Muscle layer of duodenum (tissue), 2 donors: ENCODE results near the gene HHAT.

Experiments
- H3K27ac ChIP-seq: one replicate; pipeline ENCODE4 v1.7.0; 2013; ENCODE audit warnings: mild to moderate bottlenecking, low read length
- H3K27me3 ChIP-seq: one replicate; pipeline ENCODE4 v1.7.0; 2013; ENCODE audit warnings: low read depth, mild to moderate bottlenecking, control low read depth, low read length
- H3K36me3 ChIP-seq, 2 donors: one replicate each; pipeline ENCODE4 v1.7.0; 2013; ENCODE audit warnings: low read length in 2 of 2, control low read depth in 1 of 2, mild to moderate bottlenecking in 1 of 2; ENCODE audit not compliant: insufficient read depth in 2 of 2, control insufficient read depth in 1 of 2
- H3K4me1 ChIP-seq, 2 donors: one replicate each; pipeline ENCODE4 v1.7.0; 2013; ENCODE audit warnings: low read length in 2 of 2, mild to moderate bottlenecking in 2 of 2, control low read depth in 1 of 2, moderate library complexity in 1 of 2; ENCODE audit not compliant: insufficient read depth in 2 of 2, control insufficient read depth in 1 of 2
- H3K4me3 ChIP-seq, 2 donors: one replicate each; pipeline ENCODE4 v1.7.0; 2013; ENCODE audit warnings: low read length in 2 of 2, low read depth in 1 of 2, mild to moderate bottlenecking in 1 of 2
- H3K9me3 ChIP-seq, 2 donors: one replicate each; pipeline ENCODE4 v1.7.0; 2013; ENCODE audit warnings: low read length in 2 of 2, control low read depth in 1 of 2, mild to moderate bottlenecking in 1 of 2; ENCODE audit not compliant: control insufficient read depth in 1 of 2
- donor health status: healthy.

The HHAT gene

DNA sequence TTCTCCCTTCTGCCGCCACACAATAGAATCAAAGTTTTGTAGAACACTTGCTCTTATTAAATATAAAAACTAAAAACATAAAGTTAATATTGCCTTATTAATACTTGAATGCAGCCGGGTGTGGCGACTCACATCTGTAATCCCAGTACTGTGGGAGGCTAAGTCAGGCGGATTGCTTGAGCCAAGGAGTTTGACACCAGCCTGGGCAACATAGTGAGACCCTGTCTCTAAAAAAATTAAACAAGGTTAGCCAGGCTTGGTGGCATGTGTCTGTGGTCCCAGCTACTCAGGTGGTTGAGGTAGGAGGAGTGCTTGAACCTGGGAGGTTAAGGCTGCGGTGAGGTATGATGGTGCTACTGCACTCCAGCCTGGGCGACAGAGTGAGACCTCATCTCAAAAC lies 13.2 kb upstream of the HHAT start:
- peaks cover 0 to 6% of the 10 kb centered on the region in 2 donors for H3K4me1 ChIP-seq
- no peak overlapping the region for H3K27ac ChIP-seq

DNA sequence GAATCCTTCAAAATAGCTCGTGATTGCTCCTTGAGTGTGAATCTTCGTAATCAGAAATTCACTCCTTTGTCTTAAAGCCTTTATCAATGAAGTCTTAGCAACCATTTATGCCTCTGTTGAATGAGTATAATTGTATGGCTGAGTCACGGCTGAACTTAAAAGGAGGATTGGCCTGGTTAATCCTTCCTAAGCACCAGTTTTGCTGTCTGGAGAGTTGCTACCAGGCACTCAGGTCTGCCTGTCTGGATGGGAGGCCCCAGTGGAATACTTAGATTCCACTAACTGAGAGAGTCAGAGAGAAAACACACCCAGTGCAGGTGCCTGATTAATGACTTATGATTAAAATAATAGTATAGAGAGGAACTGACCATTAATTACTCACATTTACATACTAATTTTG lies 7.6 kb upstream of the HHAT start:
- Histone ChIP-seq H3K27ac (no peak overlapping the region), H3K36me3 (no peaks in the 10 kb centered on the region), H3K4me1 (no peaks in the 10 kb centered on the region), H3K9me3 (no peaks in the 10 kb centered on the region), H3K27me3 (no peaks in the 10 kb centered on the region), H3K4me3 (no peak overlapping the region)

More for the DNA sequence above, 13.2 kb upstream of the HHAT start:
- Histone ChIP-seq H3K27me3 (no peaks in the 10 kb centered on the region), H3K36me3 (no peaks in the 10 kb centered on the region), H3K9me3 (no peaks in the 10 kb centered on the region), H3K4me3 (no peak overlapping the region)

DNA sequence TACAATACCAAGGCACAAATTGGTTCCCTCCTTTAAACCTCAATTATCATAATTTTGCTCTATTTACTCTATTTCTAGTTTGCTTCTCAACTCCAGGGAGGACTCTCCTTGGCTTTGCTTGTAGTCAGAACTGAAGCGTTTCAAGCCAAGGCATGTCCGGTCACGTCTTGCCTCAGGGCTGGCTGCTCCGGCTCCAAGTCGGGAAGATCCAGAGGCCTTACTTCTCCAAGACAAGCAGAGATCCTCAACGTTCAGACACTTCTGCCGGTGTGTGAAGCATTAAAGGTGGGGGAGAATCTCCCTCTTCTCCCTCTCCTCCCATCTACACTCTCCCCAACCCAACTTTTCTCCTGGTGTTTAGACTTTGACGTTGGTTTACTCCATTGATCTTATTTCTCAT lies 7.2 kb upstream of the HHAT start:
- Histone ChIP-seq H3K9me3 (no peaks in the 10 kb centered on the region), H3K27me3 (no peaks in the 10 kb centered on the region), H3K36me3 (no peaks in the 10 kb centered on the region), H3K27ac (no peak overlapping the region), H3K4me1 (no peaks in the 10 kb centered on the region), H3K4me3 (no peak overlapping the region)

DNA sequence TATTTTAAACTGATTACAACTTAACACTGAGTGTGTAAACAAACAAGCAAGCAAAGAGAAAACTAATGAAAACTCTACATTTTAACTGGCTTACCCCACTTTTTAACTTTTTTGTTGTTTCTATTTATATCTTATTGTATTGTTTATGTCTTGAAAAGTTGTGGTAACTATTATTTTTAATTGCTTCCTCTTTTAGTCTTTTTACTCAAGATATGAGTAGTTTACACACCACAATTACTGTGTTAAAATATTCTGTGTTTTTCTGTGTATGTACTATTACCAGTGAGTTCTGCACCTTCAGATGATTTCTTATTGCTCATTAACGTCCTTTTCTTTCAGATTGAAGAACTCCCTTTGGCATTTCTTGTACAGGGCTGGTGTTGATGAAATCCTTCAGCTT lies 4.7 kb upstream of the HHAT start:
- H3K4me1 ChIP-seq: peaks cover 5 to 9% of the 10 kb centered on the region in 2 donors
- no peaks in the 10 kb centered on the region for H3K9me3 ChIP-seq
- H3K27ac ChIP-seq: no peak overlapping the region
- no peak overlapping the region for H3K4me3 ChIP-seq
- H3K36me3 ChIP-seq: no peaks in the 10 kb centered on the region
- no peaks in the 10 kb centered on the region for H3K27me3 ChIP-seq

DNA sequence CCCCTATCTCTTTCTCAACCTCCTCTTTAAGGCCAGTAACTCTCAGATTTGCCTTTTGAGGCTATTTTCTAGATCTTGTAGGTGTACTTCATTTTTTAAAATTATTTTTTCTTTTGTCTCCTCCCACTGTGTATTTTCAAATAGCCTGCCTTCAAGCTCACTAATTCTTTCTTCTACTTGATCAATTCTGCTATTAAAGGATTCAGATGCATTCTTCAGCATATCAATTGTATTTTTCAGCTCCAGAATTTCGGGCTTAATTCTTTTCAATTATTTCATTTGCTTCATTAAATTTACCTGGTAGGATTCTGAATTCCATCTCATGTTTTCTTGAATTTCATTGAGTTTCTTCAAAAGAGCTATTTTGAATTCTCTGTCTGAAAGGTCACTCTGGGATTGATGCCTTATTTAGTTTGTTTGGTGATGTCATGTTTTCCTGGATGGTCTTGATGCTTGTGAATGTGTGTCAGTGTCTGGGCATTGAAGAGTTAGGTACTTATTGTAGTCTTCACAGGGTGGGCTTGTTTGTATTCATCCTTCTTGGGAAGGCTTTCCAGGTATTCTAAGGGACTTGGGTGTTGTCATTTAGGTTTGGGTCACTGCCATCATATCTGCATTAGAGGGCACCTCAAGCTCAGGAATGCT lies 3.6 kb upstream of the HHAT start:
- H3K4me3 ChIP-seq: no peak overlapping the region
- no peak overlapping the region for H3K27ac ChIP-seq
- no peaks in the 10 kb centered on the region for H3K9me3 ChIP-seq
- H3K4me1 ChIP-seq: peaks cover 8 to 18% of the 10 kb centered on the region in 2 donors
- no peaks in the 10 kb centered on the region for H3K36me3 ChIP-seq
- no peaks in the 10 kb centered on the region for H3K27me3 ChIP-seq

DNA sequence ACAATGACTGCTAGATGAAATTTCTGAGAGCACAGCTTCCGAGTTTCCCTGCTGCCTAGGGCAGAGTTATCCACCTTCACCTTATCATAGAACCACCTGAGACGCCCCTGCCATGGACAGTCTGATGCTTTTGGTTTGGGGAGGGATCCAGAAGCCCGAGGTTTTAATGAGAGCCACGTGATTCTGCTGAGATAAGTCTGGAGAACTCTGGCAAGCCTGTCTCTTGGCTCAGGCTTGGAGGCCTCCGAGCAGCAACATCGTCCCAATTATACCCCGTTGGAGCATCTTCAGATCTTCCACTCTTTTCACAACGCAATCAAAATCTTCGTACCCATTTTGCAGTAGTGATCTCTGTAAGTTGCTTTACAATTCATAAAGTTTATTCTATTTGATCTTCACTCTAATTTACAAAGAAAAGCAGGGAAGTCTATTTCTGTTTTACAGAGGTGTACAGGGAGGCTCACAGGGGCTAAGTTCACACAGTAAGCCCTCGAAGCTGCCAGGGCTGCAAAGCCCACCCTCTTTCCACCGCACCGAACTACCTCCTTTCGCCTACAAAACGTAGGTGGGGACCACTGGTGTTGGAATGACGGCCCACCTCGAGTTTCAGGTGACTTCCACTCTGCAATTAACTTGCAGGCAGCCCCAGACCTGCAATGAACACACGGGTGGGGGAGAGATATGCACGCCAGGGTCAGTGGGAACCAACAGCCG lies 513 bp upstream of the HHAT start:
- peak overlapping the region; percentile 84 to 88 for H3K4me3 ChIP-seq
- H3K27me3 ChIP-seq: no peaks in the 10 kb centered on the region
- H3K36me3 ChIP-seq: no peaks in the 10 kb centered on the region
- peak overlapping the region; percentile 84 for H3K27ac ChIP-seq
- H3K4me1 ChIP-seq: peaks cover 10 to 20% of the 10 kb centered on the region in 2 donors
- H3K9me3 ChIP-seq: no peaks in the 10 kb centered on the region

DNA sequence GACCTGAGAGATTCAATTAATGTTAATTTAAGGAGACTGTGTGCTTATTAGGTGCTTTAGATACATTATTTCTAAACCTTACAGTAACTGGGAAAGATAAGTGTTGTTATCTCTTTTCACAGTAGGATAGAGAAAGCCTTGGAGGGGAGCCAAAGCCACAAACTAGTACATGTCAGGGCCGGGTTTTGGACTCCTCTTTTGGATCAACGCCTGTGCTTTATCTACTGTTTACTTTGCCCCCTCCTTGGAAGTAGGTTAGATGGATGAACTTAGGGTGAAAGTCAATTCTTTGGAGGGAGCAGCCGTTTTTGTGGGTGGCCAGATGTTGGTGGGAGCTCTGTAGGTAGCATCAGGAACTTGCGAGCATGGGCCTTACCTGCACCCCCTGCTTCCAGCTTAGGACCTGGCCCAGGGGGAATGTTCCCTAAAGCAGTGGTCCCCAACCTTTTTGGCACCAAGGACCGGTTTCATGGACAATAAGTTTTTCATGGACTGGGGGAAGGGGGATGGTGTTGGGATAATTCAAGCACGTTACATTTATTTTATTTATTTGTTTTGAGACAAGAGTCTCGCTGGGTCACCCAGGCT lies 1.7 kb downstream of the HHAT start:
- no peak overlapping the region for H3K27ac ChIP-seq

DNA sequence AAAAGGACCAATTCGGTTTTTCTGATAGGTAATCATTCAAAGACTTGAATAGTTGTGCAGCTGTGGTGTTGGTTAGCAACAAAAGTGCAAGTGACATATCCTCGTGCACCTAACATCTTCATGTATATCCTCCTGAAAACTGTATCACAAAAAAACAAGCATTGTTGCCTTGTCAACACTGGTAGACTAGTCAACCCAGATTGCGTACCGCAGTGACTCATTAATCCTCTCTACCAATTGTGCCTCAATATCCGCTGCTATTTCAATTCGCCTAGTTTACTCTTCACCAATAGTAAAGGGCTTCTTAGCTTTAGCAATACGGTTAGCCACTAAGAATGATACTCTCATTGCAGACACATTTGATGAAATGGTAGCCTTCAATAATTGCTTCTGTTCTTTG lies 3.5 kb downstream of the HHAT start:
- Histone ChIP-seq H3K27me3 (no peaks in the 10 kb centered on the region), H3K4me3 (no peak overlapping the region), H3K36me3 (no peaks in the 10 kb centered on the region), H3K4me1 (peaks cover 10 to 24% of the 10 kb centered on the region in 2 donors), H3K9me3 (no peaks in the 10 kb centered on the region), H3K27ac (no peak overlapping the region)

More for the DNA sequence above, 1.7 kb downstream of the HHAT start:
- no peaks in the 10 kb centered on the region for H3K9me3 ChIP-seq
- H3K27me3 ChIP-seq: no peaks in the 10 kb centered on the region
- H3K4me1 ChIP-seq: peaks cover 10 to 24% of the 10 kb centered on the region in 2 donors
- no peak overlapping the region for H3K4me3 ChIP-seq
- no peaks in the 10 kb centered on the region for H3K36me3 ChIP-seq

DNA sequence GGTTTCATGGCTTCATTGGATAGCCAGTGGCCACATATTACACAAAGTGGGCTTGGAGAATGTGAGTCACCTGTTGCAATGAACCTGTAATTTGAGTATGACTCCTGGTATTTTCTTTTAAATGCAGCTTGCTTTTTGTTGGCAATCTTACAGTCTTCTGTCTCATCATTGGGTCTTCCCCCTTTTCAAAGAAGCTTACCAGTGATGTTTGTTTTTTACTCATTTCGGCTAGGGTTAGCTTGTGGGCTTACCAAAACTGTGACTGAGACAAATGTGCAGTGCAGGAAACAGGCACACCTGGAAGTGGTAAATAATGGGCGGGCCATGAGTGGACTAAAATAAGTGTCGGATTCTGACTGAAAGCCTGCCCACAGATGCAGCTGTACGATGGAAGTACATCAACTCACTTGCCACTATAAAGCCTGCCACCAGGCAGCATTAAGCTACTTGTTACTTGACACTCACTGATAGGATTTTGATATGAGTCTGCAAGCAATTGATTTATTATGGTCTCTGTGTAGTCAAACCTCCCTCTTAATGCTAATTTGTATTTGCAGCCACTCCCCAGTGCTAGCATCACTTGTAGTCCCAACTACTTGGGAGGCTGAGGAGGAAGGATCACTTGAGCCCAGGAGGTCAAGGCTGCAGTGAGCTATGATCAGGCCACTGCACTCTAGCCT lies 4.2 kb downstream of the HHAT start:
- Histone ChIP-seq H3K4me1 (peaks cover 10 to 22% of the 10 kb centered on the region in 2 donors), H3K27me3 (no peaks in the 10 kb centered on the region), H3K27ac (no peak overlapping the region)

DNA sequence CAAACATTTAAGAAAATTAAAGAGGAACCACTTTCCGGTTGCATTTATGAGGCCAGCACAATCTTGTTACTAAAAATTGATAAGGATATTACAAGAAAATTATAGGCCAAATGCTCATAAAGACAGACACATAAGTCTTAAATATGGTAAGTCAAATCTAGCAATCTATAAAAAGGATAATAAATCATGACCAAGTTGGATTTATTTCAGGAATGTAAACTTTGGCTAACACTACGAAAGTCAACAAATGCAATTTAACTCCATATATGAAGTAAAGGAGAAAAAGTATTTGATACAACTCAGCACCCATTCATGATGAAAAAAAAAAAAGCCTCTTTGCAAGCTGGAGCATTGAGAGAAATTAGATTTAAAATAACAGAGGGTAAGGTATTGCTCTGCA lies 6.3 kb downstream of the HHAT start:
- Histone ChIP-seq H3K27ac (no peak overlapping the region), H3K9me3 (no peaks in the 10 kb centered on the region), H3K4me3 (no peak overlapping the region), H3K27me3 (no peaks in the 10 kb centered on the region), H3K4me1 (peaks cover 3 to 7% of the 10 kb centered on the region in 2 donors), H3K36me3 (no peaks in the 10 kb centered on the region)

More for the DNA sequence above, 4.2 kb downstream of the HHAT start:
- H3K4me3 ChIP-seq: no peak overlapping the region
- H3K9me3 ChIP-seq: no peaks in the 10 kb centered on the region
- H3K36me3 ChIP-seq: no peaks in the 10 kb centered on the region

DNA sequence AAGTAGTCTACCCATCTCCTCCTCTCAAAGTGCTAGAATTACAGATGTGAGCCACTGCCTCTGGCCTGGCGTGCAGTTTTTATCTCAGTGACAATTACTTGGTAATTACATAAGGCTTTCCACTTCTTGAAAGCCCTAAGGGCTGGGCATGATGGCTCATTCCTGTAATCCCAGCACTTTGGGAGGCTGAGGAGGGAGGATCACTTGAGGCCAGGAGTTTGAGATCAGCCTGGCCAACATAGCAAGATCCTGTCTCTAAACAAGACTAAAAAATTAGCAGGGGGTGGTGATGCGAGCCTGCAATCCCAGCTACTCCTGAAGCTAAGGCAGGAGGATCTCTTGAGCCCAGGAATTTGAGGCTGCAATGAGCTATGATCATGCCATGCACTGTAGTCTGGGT lies 7.7 kb downstream of the HHAT start:
- peaks cover 0 to 8% of the 10 kb centered on the region in 2 donors for H3K4me1 ChIP-seq
- H3K9me3 ChIP-seq: no peaks in the 10 kb centered on the region
- no peak overlapping the region for H3K27ac ChIP-seq
- H3K27me3 ChIP-seq: no peaks in the 10 kb centered on the region
- no peak overlapping the region for H3K4me3 ChIP-seq
- no peaks in the 10 kb centered on the region for H3K36me3 ChIP-seq
